Heart left ventricle (tissue), 16 donors: ENCODE data around the gene MRPS15. TPM values are rescaled to one million over a fixed set of nuclear protein-coding genes. Genes with fewer than 3 reads are reported as not detected.

Experiments used
- ATAC-seq, 4 donors: fragments of 200-7000 bp; cut with Tn5 transposase; one replicate each; pipeline ENCODE4 v1.9.1; 2020 to 2022; ENCODE audit warnings: moderate library complexity in 4 of 4, mild to moderate bottlenecking in 3 of 4, moderate number of reproducible peaks in 1 of 4
- DNase-seq, 5 donors: peaks; one replicate each; pipeline ENCODE4 v3.0.0-alpha.2; 2020
- H3K27ac ChIP-seq, 12 donors: fragments of 200-600 bp; sonication (generic) in 4 of 12; one replicate each; pipeline versions ENCODE4 v1.5.0 to v1.8.0; 2016 to 2022; ENCODE audit warnings: mild to moderate bottlenecking in 2 of 12
- H3K27me3 ChIP-seq, 9 donors: fragments of 200-600 bp; sonication (generic) in 2 of 9; one replicate each; pipeline versions ENCODE4 v1.5.1 to v1.8.0; 2016 to 2022; ENCODE audit warnings: mild to moderate bottlenecking in 3 of 9
- H3K36me3 ChIP-seq, 9 donors: fragments of 200-600 bp; sonication (generic) in 2 of 9; one replicate each; pipeline versions ENCODE4 v1.5.0 to v1.8.0; 2018 to 2022; ENCODE audit warnings: mild to moderate bottlenecking in 2 of 9
- H3K4me1 ChIP-seq, 12 donors: fragments of 200-600 bp; sonication (generic) in 4 of 12; one replicate each; pipeline versions ENCODE4 v1.5.0 to v1.8.0; 2016 to 2022; ENCODE audit warnings: mild to moderate bottlenecking in 3 of 12
- H3K4me3 ChIP-seq, 12 donors: fragments of 200-600 bp; sonication (generic) in 4 of 12; one replicate each; pipeline versions ENCODE4 v1.5.0 to v1.8.0; 2017 to 2022; ENCODE audit warnings: mild to moderate bottlenecking in 9 of 12, moderate library complexity in 4 of 12
- H3K9me3 ChIP-seq, 12 donors: fragments of 200-600 bp; sonication (generic) in 4 of 12; one replicate each; pipeline versions ENCODE4 v1.5.0 to v1.8.0; 2016 to 2022; ENCODE audit warnings: mild to moderate bottlenecking in 1 of 12
- CTCF ChIP-seq, 12 donors: fragments of 200-600 bp; sonication (generic) in 4 of 12; IDR thresholded peaks; one replicate each; pipeline versions ENCODE4 v1.5.0 to v1.8.0; 2018 to 2022; ENCODE audit warnings: antibody characterized with exemption in 12 of 12, mild to moderate bottlenecking in 5 of 12
- POLR2A ChIP-seq, 2 donors: fragments of 450-650 bp; IDR thresholded peaks; one replicate each; pipeline ENCODE4 v1.6.1; 2017; ENCODE audit warnings: antibody characterized with exemption in 2 of 2, mild to moderate bottlenecking in 2 of 2, moderate library complexity in 2 of 2
- WGBS, 4 donors: extraction: QIAGEN DNeasy Blood & Tissue Kit in 2 of 4; methylation state at CpG; one replicate each; pipeline versions ENCODE4 v1.1.5 to v1.1.7; 2013 to 2018; 5-methylcytosine and 5-hydroxymethylcytosine counted together
- intact Hi-C, 10 donors: fragments of 100-400 bp; cut with DNase I; formaldehyde crosslinking; loops; one replicate each; pipeline versions ENCODE4 v1.11.1 to v1.14.2; 2022
- polyA plus RNA-seq, 2 donors: library from polyadenylated mRNA; stranded (reverse); fragments of 200-250 nt; gene quantifications; one replicate each; pipeline ENCODE4 v1.2.3, GENCODE V29; 2013
- total RNA-seq, 9 donors: library from RNA; depleted of rRNA in 2 of 9; stranded (reverse); fragments of >200 nt in 2 of 9; fragmentation: NEBNext Ultra II Directional in 3 of 9; extraction: Animal tissue kit (Norgen Biotek cat#: 25700) in 3 of 9; gene quantifications; one replicate each; pipeline versions ENCODE4 v1.1.0 to v1.2.4, GENCODE V29; 2016 to 2023
- donor health status: ischemic (EF 13 %, LVEDD 7.1; RV severe dilation, severe dysfunction).
- donor health status: healthy with polysubstance abuse.
- donor health status: DM: no; HTN: yes; CAD: no.
- donor health status: DM: no; HTN: no; CAD: no.
- donor health status: ischemic (EF 25% LVEDD 6.9; RV normal size, moderate dysfunction).
- donor health status: ischemic (EF 25% LVEDD 5.7; RV mildly dilated, moderate dysfunction).
- donor health status: healthy.
- donor health status: DM: yes; HTN: yes; CAD: no.
- donor health status: ischemic (EF 35%, LVEDD 5.7; RV mildly dilated, moderate dysfunction).
- donor health status: nonischemic (EF 11% LVEDD 7.7; RV severe dilation, severe dysfunction).
- donor health status: DM: yes; HTN: yes; CAD: no.
- donor health status: PGD.
- donor health status: ischemic (EF 29% LVEDD 5.4; RV normal size, mild dysfunction).
- donor health status: nonischemic (EF 23%, LVEDD 6.1; RV moderate dilation, normal function).

The MRPS15 gene
- total and polyA plus RNA-seq, 11 donors: 83.5 to 396 (median 108) TPM

GRCh38 chr1:36464605-36465393 is 615 bp upstream of the MRPS15 start:
- intact Hi-C loops: loop anchor here in 1 of 10 donors (1.0 kb wide), 1 partner anchor 14 kb away; the partner anchor contains the start of gene OSCP1
- WGBS, 4 donors: 36 to 45% (median 37%) methylated on average over 13 of the region's 13 CpGs
- H3K4me1 ChIP-seq: peaks cover 4 to 24% (median 16%) of the 10 kb centered on the region in 12 donors
- TF ChIP-seq CTCF (IDR thresholded peaks at IDR 0.05) (no peak), POLR2A (IDR thresholded peaks at IDR 0.05) (no peak)
- no peaks in the 10 kb centered on the region for H3K9me3 ChIP-seq
- no peaks in the 10 kb centered on the region for H3K27me3 ChIP-seq
- ATAC-seq: peak; percentile 41 to 65 (median 59)
- H3K27ac ChIP-seq: peak overlapping the region; percentile 51 to 95 (median 88)
- peaks cover 0 to 29% (median 22%) of the 10 kb centered on the region in 9 donors for H3K36me3 ChIP-seq
- no peak for DNase-seq
- H3K4me3 ChIP-seq: peak overlapping the region; percentile 63 to 100 (median 90)

GRCh38 chr1:36463463-36463802 is 751 bp downstream of the MRPS15 start:
- Histone ChIP-seq H3K4me1 (peaks cover 4 to 30% (median 16%) of the 10 kb centered on the region in 12 donors), H3K27me3 (no peaks in the 10 kb centered on the region), H3K9me3 (no peaks in the 10 kb centered on the region), H3K4me3 (peak overlapping the region; percentile 63 to 100 (median 90)), H3K36me3 (peaks cover 0 to 42% (median 35%) of the 10 kb centered on the region in 9 donors), H3K27ac (peak overlapping the region in 7 of 12 donors; percentile 86 to 95 (median 91))
- ATAC-seq: no peak
- no peak for TF ChIP-seq CTCF (IDR thresholded peaks at IDR 0.05)
- no peak for TF ChIP-seq POLR2A (IDR thresholded peaks at IDR 0.05)
- intact Hi-C loops: no loop called here
- WGBS, 4 donors: 11 to 16% (median 13%) methylated on average over 6 of the region's 6 CpGs
- no peak for DNase-seq

GRCh38 chr1:36458910-36459309 is 5.3 kb downstream of the MRPS15 start:
- ATAC-seq (no peak), DNase-seq (no peak)
- no peak overlapping the region for H3K27ac ChIP-seq
- TF ChIP-seq POLR2A (IDR thresholded peaks at IDR 0.05): no peak
- no peak for TF ChIP-seq CTCF (IDR thresholded peaks at IDR 0.05)
- H3K4me3 ChIP-seq: no peak overlapping the region
- H3K4me1 ChIP-seq: peaks cover 4 to 44% (median 13%) of the 10 kb centered on the region in 12 donors
- 85 to 94% (median 90%) methylated on average over 3 of the region's 3 CpGs for WGBS, 4 donors
- intact Hi-C loops: no loop called here
- H3K36me3 ChIP-seq: peaks cover 3 to 86% (median 76%) of the 10 kb centered on the region in 9 donors
- no peaks in the 10 kb centered on the region for H3K9me3 ChIP-seq
- H3K27me3 ChIP-seq: no peaks in the 10 kb centered on the region

- intact Hi-C loops: no loop called here
- 77 to 83% (median 81%) methylated on average over 5 of the region's 5 CpGs for WGBS, 4 donors
- peak in 1 of 4 donors; percentile 40 for ATAC-seq
These were observed 6.5 kb downstream of the MRPS15 start for GRCh38 chr1:36457691-36458090.

More at GRCh38 chr1:36457691-36458090, 6.5 kb downstream of the MRPS15 start:
- no peaks in the 10 kb centered on the region for H3K27me3 ChIP-seq
- H3K4me3 ChIP-seq: no peak overlapping the region
- H3K9me3 ChIP-seq: no peaks in the 10 kb centered on the region
- TF ChIP-seq CTCF (IDR thresholded peaks at IDR 0.05) (no peak), POLR2A (IDR thresholded peaks at IDR 0.05) (no peak)
- DNase-seq: no peak
- H3K36me3 ChIP-seq: peaks cover 3 to 87% (median 76%) of the 10 kb centered on the region in 9 donors
- peaks cover 0 to 34% (median 4%) of the 10 kb centered on the region in 12 donors for H3K4me1 ChIP-seq
- H3K27ac ChIP-seq: peak overlapping the region in 1 of 12 donors; percentile 49
